ENCODE results near the gene NTSR1. TPM values are rescaled to one million over a fixed set of nuclear protein-coding genes. Genes with fewer than 3 reads are reported as not detected.
A peak's percentile ranks its signal among the peaks of the same experiment; 100 is the strongest.

NTSR1 gene
- total RNA-seq, 2 experiments from 2014 or later, result 0.55 to 0.56 TPM

DNA sequence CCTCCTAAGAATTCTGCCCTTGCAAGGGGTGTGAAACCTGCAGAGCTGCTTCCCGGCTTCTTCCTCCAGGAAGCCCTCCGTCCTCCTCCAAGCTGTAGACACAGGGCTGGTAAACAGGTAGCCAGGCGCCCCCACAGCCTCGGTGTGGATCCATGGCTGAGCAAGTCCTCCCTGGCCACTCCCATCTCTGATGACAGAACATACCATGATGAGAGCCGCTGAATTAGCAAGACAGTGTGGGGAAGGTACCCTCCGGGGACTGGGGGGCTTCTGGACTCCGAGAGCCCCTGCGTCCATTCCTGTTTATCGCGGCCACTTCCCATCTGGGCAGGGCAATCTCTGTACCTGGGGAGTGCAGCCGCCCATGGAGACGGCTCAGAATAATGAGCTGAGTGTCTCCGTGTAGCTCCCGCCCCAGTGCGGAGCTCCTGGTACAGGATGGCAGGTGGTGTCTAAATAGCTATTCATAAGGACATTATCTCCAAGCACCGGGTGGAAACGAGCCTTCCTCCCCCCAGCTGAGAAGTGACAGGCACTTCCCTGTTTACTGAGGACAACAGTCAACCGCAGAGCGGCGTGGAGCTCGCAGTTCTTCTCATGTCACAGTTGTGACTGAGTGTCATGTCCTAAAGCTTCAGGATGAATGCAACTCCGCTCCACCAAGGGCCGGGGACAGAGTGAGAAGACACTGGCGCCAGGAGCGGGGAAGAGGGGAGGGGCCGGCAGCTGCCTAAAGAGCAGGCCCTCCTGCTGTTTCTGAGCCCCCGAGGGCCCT, 22.7 kb upstream of the NTSR1 start:
- H3K4me3 Mint-ChIP-seq, result no peak overlapping the region
- H3K4me1 Mint-ChIP-seq (ENCODE audit: low read depth), result peaks cover 15% of the 10 kb centered on the region
- H3K4me1 ChIP-seq (ENCODE audit: insufficient read depth, low read length), result peaks cover 14% of the 10 kb centered on the region
- no peak overlapping the region for H3K4me3 ChIP-seq (ENCODE audit: low read length)
- H3K9me3 Mint-ChIP-seq, result no peaks in the 10 kb centered on the region
- intact Hi-C loops (cut with DNase I, micrococcal nuclease), result no loop called here
- POLR2A ChIA-PET, result interaction anchor here (1.0 to 1.6 kb wide), 4 partner anchors 34 to 108 kb away, joined by 4 to 9 read pairs (median 4); no protein-coding TSS in a partner anchor
- no peak overlapping the region for H3K27ac Mint-ChIP-seq
- H3K27ac ChIP-seq (ENCODE audit: low read depth in 1 of 2, low read length in 2 of 2), result no peak overlapping the region
- DNase-seq, result peak in 5 of 14 experiments; percentile 11 to 67 (median 51)
- no peaks in the 10 kb centered on the region for H3K27me3 ChIP-seq (ENCODE audit: control insufficient read depth in 1 of 2, insufficient read depth in 2 of 2, low read length in 2 of 2)
- no peak for TF ChIP-seq CTCF (IDR thresholded peaks at IDR 0.05)
- no peaks in the 10 kb centered on the region for H3K36me3 Mint-ChIP-seq (ENCODE audit: low read depth)
- H3K36me3 ChIP-seq (ENCODE audit: insufficient read depth, low read length), result no peaks in the 10 kb centered on the region
- peak; percentile 72 for ATAC-seq (ENCODE audit: poor library complexity)
- no peaks in the 10 kb centered on the region for H3K9me3 ChIP-seq (ENCODE audit: control insufficient read depth in 1 of 2, insufficient read depth in 1 of 2, low read length in 2 of 2)
- no peaks in the 10 kb centered on the region for H3K27me3 Mint-ChIP-seq
- CTCF ChIA-PET, result interaction anchor here (1.4 kb wide), 1 partner anchor 122 kb away, joined by 3 read pairs; no protein-coding TSS in a partner anchor

GRCh38 chr20:62686869-62687830, 21.5 kb upstream of the NTSR1 start:
- intact Hi-C loops (cut with DNase I, micrococcal nuclease), result no loop called here
- no peak overlapping the region for H3K27ac Mint-ChIP-seq

More at GRCh38 chr20:62686869-62687830, 21.5 kb upstream of the NTSR1 start:
- ChIA-PET CTCF (interaction anchor here (1.4 kb wide), 1 partner anchor 121 kb away, joined by 3 read pairs; no protein-coding TSS in a partner anchor), POLR2A (interaction anchor here (1.3 to 1.6 kb wide), 3 partner anchors 44 to 107 kb away, joined by 4 to 9 read pairs (median 5); no protein-coding TSS in a partner anchor)
- Histone ChIP-seq H3K4me1 (ENCODE audit: insufficient read depth, low read length) (peaks cover 14% of the 10 kb centered on the region), H3K4me3 (ENCODE audit: low read length) (no peak overlapping the region), H3K9me3 (ENCODE audit: control insufficient read depth in 1 of 2, insufficient read depth in 1 of 2, low read length in 2 of 2) (no peaks in the 10 kb centered on the region), H3K36me3 (ENCODE audit: insufficient read depth, low read length) (no peaks in the 10 kb centered on the region), H3K27ac (ENCODE audit: low read depth in 1 of 2, low read length in 2 of 2) (no peak overlapping the region), H3K27me3 (ENCODE audit: control insufficient read depth in 1 of 2, insufficient read depth in 2 of 2, low read length in 2 of 2) (peaks cover 0 to 3% of the 10 kb centered on the region in 2 experiments)
- DNase-seq (no peak), ATAC-seq (ENCODE audit: poor library complexity) (no peak)
- H3K4me3 Mint-ChIP-seq, result no peak overlapping the region
- H3K27me3 Mint-ChIP-seq, result no peaks in the 10 kb centered on the region
- peaks cover 15% of the 10 kb centered on the region for H3K4me1 Mint-ChIP-seq (ENCODE audit: low read depth)
- no peaks in the 10 kb centered on the region for H3K36me3 Mint-ChIP-seq (ENCODE audit: low read depth)
- TF ChIP-seq CTCF (IDR thresholded peaks at IDR 0.05), result no peak
- no peaks in the 10 kb centered on the region for H3K9me3 Mint-ChIP-seq

All from CD4-positive, alpha-beta T cell (primary cell).